ENCODE measurements around the gene TLR1.

DNA sequence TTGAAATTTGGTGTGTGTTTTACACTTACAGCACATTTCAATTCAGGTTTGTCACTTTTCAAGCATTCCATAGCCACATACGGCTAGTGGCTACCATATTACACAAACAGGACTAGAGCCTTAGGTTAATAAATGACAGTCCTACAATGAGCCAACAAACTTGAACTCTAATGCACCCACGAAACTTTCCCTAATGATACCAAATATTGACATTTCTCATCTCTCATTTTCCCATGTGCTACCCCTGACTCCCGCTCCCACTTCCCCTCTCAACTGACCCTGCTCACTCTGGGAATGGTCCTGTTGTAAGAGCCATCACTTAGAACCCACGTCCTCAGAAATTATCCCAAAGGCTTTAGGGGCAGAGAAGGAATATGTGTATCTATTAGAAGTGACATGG lies 16.9 kb downstream of the TLR1 start:
- TF ChIP-seq, protein P1, sequence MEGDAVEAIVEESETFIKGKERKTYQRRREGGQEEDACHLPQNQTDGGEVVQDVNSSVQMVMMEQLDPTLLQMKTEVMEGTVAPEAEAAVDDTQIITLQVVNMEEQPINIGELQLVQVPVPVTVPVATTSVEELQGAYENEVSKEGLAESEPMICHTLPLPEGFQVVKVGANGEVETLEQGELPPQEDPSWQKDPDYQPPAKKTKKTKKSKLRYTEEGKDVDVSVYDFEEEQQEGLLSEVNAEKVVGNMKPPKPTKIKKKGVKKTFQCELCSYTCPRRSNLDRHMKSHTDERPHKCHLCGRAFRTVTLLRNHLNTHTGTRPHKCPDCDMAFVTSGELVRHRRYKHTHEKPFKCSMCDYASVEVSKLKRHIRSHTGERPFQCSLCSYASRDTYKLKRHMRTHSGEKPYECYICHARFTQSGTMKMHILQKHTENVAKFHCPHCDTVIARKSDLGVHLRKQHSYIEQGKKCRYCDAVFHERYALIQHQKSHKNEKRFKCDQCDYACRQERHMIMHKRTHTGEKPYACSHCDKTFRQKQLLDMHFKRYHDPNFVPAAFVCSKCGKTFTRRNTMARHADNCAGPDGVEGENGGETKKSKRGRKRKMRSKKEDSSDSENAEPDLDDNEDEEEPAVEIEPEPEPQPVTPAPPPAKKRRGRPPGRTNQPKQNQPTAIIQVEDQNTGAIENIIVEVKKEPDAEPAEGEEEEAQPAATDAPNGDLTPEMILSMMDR (IDR thresholded peaks at IDR 0.05): no peak
- no peak for TF ChIP-seq POLR2A (IDR thresholded peaks at IDR 0.05)
